ENCODE results near the gene INTS14.
"Not testable (repeated sequence)": the region's sequence is repeated elsewhere in the genome, so short reads cannot be mapped to it uniquely, and the experiment has no call there.

INTS14 gene

DNA sequence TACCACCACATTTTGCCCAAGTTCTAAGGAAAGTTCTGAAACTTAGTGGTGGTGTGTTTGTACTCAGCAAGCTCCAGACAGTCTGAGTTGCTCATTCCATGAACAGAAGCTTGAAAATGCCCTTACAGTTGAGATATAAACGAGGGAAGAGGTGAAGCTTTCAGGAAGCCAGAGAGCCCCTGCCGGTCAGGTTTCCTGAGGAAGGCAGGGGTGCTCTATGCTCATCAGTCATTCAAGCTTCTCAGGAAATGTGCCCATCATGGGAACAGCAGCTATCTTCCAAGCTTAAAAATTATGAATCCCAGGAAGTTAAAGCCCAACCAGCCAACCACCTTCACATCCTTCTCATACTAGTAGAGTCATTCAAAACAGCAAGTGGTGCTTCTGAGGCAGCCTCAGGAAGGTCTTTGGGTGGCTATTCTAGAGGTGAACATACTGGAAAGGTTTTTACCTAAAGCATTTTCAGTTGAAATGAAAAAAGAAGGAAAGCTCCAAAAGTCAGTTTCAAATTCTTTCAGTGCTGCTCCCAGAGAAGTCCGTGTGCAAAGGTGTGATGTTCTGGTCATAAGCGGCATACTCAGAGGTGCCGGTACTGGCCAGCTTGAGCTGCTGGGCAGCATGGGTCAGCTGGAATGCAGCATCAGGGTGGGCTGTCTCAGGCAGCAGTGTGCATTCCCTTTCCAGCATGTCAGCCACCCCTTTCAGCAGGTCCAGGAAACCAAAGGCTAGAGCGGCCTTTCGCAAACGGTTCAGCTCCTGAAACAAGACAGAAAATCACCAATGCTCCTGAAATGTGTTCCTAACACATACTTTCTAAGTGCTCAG, 31.8 kb downstream of the INTS14 start:
- DNase-seq (ENCODE audit: low spot score) = peak; percentile 18

DNA sequence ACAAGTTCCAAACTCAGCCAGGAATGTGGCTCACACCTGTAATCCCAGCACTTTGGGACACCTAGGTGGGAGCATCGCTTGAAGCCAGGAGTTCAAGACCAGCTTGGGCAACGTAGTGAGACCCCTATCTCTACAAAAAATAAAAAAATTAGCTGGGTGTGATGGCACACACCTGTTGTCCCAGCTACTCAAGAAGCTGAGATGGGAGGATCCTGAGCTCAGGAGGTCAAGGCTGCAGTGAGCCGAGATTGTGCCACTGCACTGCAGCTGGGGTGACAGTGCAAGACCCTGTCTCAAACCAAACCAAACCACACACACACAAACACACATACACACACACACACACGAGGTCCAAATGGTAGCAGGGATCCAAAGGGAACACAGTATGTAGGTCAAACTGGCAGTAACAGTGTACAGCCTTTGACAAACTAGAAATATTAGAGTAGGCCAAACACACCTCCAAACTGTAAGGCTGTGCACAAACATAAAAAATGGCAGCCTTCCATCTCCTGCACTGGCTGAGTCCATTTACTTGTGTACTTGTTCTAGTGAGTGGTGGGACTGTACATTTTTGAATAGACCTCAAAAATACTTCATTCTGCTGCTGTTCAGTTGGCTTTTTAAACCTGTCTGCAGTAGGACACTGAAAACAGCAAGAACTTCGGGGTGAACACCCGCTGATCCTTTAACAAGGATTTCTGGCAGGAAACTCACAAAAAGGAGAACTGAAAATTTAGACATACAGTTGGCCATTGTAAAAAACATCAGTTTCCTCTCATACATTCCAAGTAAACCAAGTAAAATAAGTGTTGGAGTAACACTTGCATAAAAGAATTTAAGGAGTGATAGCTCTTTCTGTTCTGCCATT, 33.6 kb downstream of the INTS14 start:
- no peak for DNase-seq (ENCODE audit: low spot score)

DNA sequence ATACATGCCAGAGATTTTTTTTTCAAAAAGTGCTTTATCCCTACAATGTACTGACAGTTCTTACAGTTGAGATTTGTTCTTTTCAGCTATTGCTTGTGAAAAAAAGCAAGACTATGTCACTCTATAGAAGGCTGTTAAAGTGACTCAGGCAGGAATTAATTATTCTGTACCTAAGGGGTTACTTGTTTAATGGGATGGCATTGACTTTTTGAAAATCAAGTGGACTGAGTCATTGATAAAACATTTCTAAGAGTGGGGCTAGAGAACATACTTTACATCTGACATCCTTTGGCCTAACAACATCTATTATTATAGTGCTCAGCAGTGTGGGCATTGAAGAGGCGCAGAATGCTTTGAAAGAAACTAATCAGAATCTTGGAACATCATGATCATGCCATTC, 34.3 kb downstream of the INTS14 start:
- no peak for DNase-seq (ENCODE audit: low spot score)

GRCh38 chr15:65571971-65572370, 39.0 kb downstream of the INTS14 start:
- no peak for DNase-seq (ENCODE audit: low spot score)

DNA sequence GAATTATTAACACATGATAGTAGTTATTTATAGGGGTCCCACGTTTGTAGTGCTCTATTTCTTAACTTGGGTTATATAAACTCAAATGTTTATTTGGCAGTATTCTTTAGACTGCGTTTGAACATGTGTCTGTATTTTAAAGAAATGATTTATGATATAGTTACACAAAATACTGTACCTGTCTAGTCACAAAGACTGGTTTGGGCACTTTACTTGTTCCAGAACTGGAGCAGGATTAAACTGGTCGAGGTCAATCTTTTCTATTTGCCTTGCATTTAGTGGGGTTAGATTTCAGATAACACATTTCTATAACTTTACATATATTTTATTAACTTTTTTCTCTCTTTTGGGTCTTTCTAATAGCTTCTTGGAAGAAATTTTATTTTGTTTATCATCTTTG, 41.2 kb downstream of the INTS14 start:
- no peak for DNase-seq (ENCODE audit: low spot score)

- DNase-seq (ENCODE audit: low spot score) = no peak
Observed at GRCh38 chr15:65561934-65562333, 49.0 kb downstream of the INTS14 start.

DNA sequence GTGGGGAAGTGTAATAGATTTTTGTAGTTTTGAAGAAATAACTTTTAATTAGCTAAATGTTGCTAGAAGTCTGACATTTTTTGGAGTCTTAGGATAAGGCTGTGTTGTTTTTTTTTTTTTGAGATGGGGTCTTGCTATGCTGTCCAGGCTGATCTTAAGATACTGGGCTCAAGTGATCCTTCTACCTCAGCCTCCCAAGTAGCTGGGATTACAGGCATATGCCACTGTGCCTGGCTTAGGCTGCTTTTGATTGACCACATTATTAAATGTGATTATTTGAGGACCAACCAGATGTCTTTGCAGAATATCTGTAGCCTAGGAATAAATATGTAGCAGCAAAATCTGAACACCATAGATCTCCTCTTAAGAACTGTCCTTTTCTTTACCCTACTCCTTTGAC, 51.0 kb downstream of the INTS14 start:
- DNase-seq (ENCODE audit: low spot score) = no peak

- DNase-seq (ENCODE audit: low spot score) = no peak
Observed at GRCh38 chr15:65558997-65559760, 51.8 kb downstream of the INTS14 start.

GRCh38 chr15:65558336-65558735, 52.6 kb downstream of the INTS14 start:
- DNase-seq (ENCODE audit: low spot score) = no peak

GRCh38 chr15:65556622-65557021, 54.3 kb downstream of the INTS14 start:
- no peak for DNase-seq (ENCODE audit: low spot score)

- no peak for DNase-seq (ENCODE audit: low spot score)
Observed at GRCh38 chr15:65553691-65554090, 57.2 kb downstream of the INTS14 start.

DNA sequence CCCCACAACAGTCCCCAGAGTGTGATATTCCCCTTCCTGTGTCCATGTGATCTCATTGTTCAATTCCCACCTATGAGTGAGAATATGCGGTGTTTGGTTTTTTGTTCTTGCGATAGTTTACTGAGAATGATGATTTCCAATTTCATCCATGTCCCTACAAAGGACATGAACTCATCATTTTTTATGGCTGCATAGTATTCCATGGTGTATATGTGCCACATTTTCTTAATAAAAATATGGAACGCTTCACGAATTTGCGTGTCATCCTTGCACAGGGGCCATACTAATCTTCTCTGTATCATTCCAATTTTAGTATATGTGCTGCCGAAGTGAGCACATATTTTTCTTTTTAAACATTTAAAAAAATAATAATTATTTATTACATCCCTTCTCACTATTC, 58.1 kb downstream of the INTS14 start:
- DNase-seq (ENCODE audit: low spot score) = not testable (repeated sequence)

GRCh38 chr15:65551183-65551582, 59.7 kb downstream of the INTS14 start:
- no peak for DNase-seq (ENCODE audit: low spot score)

- DNase-seq (ENCODE audit: low spot score) = no peak
Observed at GRCh38 chr15:65550681-65551098, 60.2 kb downstream of the INTS14 start.

- DNase-seq (ENCODE audit: low spot score) = not testable (repeated sequence)
Observed at GRCh38 chr15:65549288-65549687, 61.6 kb downstream of the INTS14 start.

GRCh38 chr15:65547841-65548240, 63.1 kb downstream of the INTS14 start:
- no peak for DNase-seq (ENCODE audit: low spot score)

DNA sequence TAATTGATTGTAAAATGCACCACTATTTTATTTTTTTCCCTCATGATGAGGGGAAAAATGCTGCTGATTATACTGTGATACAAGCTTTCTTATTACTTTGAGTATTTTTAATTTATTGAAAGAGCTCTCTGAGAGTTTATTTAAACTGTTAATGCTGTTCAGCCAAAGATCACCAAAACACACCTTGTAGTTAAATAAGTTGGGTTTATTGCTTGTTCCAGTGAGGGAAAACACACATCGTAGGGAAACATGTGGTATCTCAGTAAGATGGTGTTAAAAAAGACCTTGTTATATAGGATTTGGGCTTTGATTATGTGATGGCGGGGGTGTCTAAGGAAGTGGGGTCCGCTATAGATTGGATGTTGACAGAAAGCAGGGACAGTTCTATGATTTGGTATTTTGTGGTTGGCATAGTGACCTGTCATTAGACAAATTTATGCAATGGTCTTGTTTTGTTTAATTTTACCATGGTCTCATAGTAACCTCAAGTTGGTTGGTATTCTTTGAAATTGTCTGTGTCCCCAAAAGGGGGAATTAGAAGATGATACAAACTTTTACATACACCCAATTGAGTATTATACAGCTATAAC, 69.6 kb downstream of the INTS14 start:
- DNase-seq (ENCODE audit: low spot score) = no peak

DNA sequence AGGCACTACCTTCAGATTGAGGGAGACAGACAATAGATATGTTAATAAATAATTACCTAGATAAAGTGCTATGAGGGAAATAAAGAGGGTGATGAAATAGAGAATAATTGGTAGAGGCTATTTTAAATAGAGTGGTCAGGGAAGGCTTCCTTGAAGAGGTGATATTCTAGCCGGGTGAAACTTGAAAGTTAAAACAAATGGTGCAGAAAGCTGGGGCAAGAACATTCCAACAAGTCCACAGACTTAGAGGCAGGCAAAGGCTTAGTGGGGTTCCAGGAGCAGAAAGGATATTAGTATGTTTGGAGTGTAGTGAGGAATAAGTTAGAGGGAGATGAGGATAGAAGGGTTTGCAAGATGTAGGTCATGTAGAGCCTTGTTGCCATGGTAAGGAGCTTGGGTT, 70.6 kb downstream of the INTS14 start:
- DNase-seq (ENCODE audit: low spot score) = no peak

- no peak for DNase-seq (ENCODE audit: low spot score)
Observed at GRCh38 chr15:65535192-65535591, 75.7 kb downstream of the INTS14 start.

- no peak for DNase-seq (ENCODE audit: low spot score)
Observed at GRCh38 chr15:65533057-65533756, 77.7 kb downstream of the INTS14 start.

DNA sequence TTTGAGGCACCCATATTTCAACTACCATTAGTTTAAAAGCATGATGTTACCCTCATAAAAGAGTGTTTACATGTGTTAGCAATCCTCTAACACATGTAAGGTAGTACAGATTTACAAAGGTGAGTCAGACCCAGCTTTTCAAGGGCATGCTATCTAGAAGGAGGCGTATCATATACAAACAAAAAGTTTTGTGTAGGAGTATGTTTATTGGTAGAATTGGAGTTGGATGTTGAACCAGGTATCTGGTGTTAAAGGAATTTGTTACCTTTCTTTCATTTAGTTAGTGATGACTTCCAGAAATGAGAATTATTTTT, 78.2 kb downstream of the INTS14 start:
- no peak for DNase-seq (ENCODE audit: low spot score)
